Kidney epithelial cell (primary cell): Measurements from ENCODE around the gene UBN1. TPM values are rescaled to one million over a fixed set of nuclear protein-coding genes. Genes with fewer than 3 reads are reported as not detected.

Source experiments
- DNase-seq: peaks from one replicate; pipeline ENCODE4 v3.0.0-alpha.2; 2010; ENCODE audit warnings: low read depth
- H3K27me3 ChIP-seq: 2 replicates; pipeline ENCODE4 v1.6.0; 2011; ENCODE audit warnings: low read length; ENCODE audit not compliant: control insufficient read depth, insufficient read depth
- H3K36me3 ChIP-seq: 2 replicates; pipeline ENCODE4 v1.5.1; 2011; ENCODE audit warnings: low read length; ENCODE audit not compliant: control insufficient read depth, insufficient read depth
- H3K4me3 ChIP-seq: 2 replicates; pipeline ENCODE4 v1.5.1; 2011; ENCODE audit warnings: low read depth, mild to moderate bottlenecking, control low read depth, low read length
- total RNA-seq: library from RNA; depleted of rRNA; stranded (reverse); fragments of >200 nt; gene quantifications from 2 replicates; pipeline ENCODE4 v1.2.3, GENCODE V29; 2015
- TF ChIP-seq, protein P1 (sequence below): IDR thresholded peaks from 2 replicates; pipeline ENCODE4 v1.5.1; 2011; ENCODE audit warnings: mild to moderate bottlenecking, moderate library complexity, low read length, control low read depth, inconsistent platforms; ENCODE audit not compliant: insufficient read depth, poor library complexity, severe bottlenecking

Gene UBN1
- total RNA-seq, 1 donor from 2014 or later = 33.3 TPM

DNA sequence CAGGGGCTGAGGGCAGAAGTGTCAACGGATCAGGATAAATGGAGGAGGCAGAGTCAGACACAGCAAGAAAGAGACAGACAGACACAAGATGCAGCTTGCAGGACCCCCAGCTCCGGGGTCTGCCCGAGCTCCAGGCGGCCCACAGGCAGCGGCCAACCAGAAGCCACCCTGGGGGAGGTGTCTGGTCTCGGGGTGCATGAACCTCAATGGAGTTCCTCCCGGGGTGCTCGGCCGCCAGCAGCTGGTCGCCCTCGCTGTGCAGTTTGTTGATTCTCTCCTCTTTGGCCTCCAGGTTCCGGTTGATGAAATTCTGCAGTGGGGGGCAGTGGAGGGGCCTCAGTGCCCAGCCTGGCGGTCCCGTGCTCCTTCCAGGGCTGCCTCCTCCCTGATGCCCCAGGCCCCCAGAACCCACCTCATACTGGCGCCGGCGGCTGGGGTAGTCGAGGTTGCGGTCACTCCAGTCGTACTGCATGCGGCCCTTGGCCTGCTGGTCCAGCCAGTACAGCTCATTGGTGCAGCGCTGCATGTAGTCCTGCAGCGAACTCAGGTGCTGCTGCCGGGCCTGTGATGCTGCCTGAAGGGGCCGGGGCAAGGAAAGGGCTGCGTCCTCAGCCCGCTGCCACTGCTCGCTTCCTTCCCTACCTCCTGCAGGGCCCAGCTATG is 51.7 kb downstream of the UBN1 start:
- no peak for DNase-seq
- TF ChIP-seq, protein P1, sequence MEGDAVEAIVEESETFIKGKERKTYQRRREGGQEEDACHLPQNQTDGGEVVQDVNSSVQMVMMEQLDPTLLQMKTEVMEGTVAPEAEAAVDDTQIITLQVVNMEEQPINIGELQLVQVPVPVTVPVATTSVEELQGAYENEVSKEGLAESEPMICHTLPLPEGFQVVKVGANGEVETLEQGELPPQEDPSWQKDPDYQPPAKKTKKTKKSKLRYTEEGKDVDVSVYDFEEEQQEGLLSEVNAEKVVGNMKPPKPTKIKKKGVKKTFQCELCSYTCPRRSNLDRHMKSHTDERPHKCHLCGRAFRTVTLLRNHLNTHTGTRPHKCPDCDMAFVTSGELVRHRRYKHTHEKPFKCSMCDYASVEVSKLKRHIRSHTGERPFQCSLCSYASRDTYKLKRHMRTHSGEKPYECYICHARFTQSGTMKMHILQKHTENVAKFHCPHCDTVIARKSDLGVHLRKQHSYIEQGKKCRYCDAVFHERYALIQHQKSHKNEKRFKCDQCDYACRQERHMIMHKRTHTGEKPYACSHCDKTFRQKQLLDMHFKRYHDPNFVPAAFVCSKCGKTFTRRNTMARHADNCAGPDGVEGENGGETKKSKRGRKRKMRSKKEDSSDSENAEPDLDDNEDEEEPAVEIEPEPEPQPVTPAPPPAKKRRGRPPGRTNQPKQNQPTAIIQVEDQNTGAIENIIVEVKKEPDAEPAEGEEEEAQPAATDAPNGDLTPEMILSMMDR = no peak
- Histone ChIP-seq H3K27me3 (no peaks in the 10 kb centered on the region), H3K36me3 (peaks cover 2% of the 10 kb centered on the region), H3K4me3 (no peak overlapping the region)

DNA sequence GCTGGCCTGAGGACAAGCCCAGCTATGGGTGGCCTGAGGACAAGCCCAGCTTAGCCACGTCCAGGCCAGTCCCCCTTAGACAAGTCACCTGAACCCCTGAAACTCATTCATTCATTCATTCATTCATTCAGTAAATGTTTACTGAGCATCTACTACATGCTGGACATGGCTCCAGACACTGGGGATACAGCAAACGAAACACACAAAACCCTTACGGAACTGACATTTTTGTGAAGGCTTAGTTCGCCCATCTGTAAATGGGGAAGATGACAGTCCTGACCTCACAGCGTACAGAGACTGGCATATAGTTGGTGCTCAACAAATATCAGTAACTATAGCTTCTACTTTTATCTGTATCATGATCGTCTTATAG is 52.2 kb downstream of the UBN1 start:
- Histone ChIP-seq H3K4me3 (no peak overlapping the region), H3K27me3 (no peaks in the 10 kb centered on the region), H3K36me3 (peaks cover 2% of the 10 kb centered on the region)
- no peak for DNase-seq
- TF ChIP-seq, protein P1 = no peak

DNA sequence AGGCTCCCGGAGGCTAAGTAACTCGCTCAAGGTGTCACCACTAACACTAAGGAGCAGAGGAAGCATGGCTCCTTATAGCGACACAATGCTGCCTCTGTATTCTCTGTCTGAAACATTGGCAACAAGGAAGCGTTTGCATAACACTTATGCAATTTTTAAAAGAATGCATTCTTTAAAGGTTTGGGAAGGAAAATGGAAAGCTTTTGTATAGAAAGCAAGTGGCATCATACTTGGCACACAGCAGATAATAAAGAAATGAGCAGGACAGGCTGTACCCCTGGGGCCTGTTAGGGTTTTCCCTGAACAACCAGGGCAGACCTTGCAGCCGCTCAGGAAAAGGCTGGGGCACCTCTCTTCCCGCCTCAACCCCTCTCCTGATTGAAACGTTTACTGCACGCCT is 52.8 kb downstream of the UBN1 start:
- Histone ChIP-seq H3K27me3 (no peaks in the 10 kb centered on the region), H3K4me3 (no peak overlapping the region), H3K36me3 (peaks cover 2% of the 10 kb centered on the region)
- DNase-seq = no peak
- TF ChIP-seq, protein P1 = no peak

DNA sequence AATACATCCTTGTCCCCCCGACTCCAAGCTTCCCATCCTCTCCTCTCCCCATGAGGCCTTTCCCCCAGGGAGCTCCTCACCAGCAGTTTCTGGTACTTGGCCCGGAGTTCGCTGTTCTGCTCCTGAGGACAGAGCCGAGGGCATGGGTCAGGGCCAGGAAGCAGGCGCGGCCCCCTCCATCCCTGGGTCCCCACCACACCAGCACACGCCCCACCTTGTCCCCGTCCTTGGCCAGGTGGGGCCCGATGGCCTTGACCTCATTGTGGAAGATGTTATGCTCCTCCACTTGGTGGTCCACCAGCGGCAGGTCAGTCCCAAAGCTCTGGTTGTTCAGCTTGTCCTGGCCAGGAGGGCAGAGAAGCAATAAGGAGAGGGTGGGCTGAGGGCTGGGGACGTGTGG is 53.5 kb downstream of the UBN1 start:
- H3K36me3 ChIP-seq = peaks cover 2% of the 10 kb centered on the region
- H3K4me3 ChIP-seq = no peak overlapping the region
- TF ChIP-seq, protein P1 = no peak
- no peak for DNase-seq
- H3K27me3 ChIP-seq = no peaks in the 10 kb centered on the region

DNA sequence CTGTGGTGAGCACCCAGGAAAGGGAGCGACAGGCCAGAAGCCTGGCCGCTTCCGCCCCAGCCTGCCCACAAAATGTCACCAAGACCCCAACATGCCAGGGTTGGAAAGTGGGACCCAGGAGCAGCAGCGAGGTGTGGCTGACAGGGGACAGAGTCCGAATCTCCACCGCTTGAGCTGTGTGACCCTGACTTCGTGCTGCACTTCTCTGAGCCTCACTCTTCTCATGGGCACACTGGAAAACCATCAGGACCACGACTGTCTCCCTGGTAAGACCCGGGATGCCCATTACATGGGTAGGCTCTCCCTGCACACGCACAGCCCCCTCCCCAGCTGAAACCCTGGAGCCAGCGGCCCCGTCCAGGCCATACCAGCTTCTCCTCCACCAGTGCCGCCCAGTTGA is 54.8 kb downstream of the UBN1 start:
- no peak for DNase-seq
- TF ChIP-seq, protein P1 = no peak
- no peak overlapping the region for H3K4me3 ChIP-seq
- H3K27me3 ChIP-seq = no peaks in the 10 kb centered on the region
- H3K36me3 ChIP-seq = peaks cover 2% of the 10 kb centered on the region
